Measurements from ENCODE around the gene CFAP73. TPM values are rescaled to one million over a fixed set of nuclear protein-coding genes. Genes with fewer than 3 reads are reported as not detected.

CFAP73 gene
- total and polyA plus RNA-seq, 10 of the 15 experiments (the other 5 are each of a cell fraction or from before 2014, with no cell fraction given) = 0.18 TPM; not detected in 9

GRCh38 chr12:113157218-113157859 is 7.8 kb downstream of the CFAP73 start (continued):
- TF ChIP-seq, protein P1, sequence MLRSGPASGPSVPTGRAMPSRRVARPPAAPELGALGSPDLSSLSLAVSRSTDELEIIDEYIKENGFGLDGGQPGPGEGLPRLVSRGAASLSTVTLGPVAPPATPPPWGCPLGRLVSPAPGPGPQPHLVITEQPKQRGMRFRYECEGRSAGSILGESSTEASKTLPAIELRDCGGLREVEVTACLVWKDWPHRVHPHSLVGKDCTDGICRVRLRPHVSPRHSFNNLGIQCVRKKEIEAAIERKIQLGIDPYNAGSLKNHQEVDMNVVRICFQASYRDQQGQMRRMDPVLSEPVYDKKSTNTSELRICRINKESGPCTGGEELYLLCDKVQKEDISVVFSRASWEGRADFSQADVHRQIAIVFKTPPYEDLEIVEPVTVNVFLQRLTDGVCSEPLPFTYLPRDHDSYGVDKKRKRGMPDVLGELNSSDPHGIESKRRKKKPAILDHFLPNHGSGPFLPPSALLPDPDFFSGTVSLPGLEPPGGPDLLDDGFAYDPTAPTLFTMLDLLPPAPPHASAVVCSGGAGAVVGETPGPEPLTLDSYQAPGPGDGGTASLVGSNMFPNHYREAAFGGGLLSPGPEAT (IDR thresholded peaks at IDR 0.05; ENCODE audit: low read depth) = 0 out of 2 replicates have a peak, but pooled peaks have one; percentile 35

- no TSS peak for BruUV-seq (replicated peaks)
- SMC1A ChIA-PET (ENCODE audit: uncharacterized antibody, unreplicated experiment) = no interaction called here
- DNase-seq (ENCODE audit: low read depth, low spot score) = no peak
- intact Hi-C loops (cut with micrococcal nuclease; ENCODE audit: unreplicated experiment) = no loop called here
- H3K4me3 ChIP-seq = no peak overlapping the region
- no peak for FAIRE-seq
- no peaks in the 10 kb centered on the region for H3K9me3 ChIP-seq (replicated peaks; ENCODE audit: control insufficient read depth, insufficient read depth, low read length)
- H3K27me3 ChIP-seq (replicated peaks in 1 of 2; ENCODE audit: control insufficient read depth in 2 of 2, insufficient read depth in 2 of 2, low read length in 1 of 2) = 0 out of 4 replicates have a peak, but pooled peaks cover 0 to 4% of the 10 kb centered on the region in 2 experiments
- H3K4me2 ChIP-seq (ENCODE audit: control insufficient read depth, insufficient read depth) = no peak overlapping the region
- H3K9ac ChIP-seq (ENCODE audit: control insufficient read depth, insufficient read depth, low read length) = no peak overlapping the region
- H3K4me1 ChIP-seq (ENCODE audit: control insufficient read depth, insufficient read depth, low read length) = peaks cover 10% of the 10 kb centered on the region; the same call in 1 of the 2 replicates
- in situ Hi-C loops (cut with MboI) = no loop called here
- RAD21 ChIA-PET (ENCODE audit: unreplicated experiment) = no interaction called here
- H2AFZ ChIP-seq (ENCODE audit: control insufficient read depth, low read depth, low read length) = no peak overlapping the region
- 93% methylated on average over 24 of the region's 26 CpGs for WGBS (ENCODE audit: insufficient coverage, insufficient replicate concordance, low lambda C conversion rate, missing lambda C conversion rate)
- H3K79me2 ChIP-seq (ENCODE audit: control insufficient read depth, insufficient read depth, low read length) = no peaks in the 10 kb centered on the region
- no peaks in the 10 kb centered on the region; the same call in 1 of the 2 replicates for H4K20me1 ChIP-seq (ENCODE audit: control insufficient read depth, insufficient read depth)
- POLR2A ChIA-PET = interaction anchor here (0.5 kb wide), 1 partner anchor 249 kb away, joined by 4 read pairs; no protein-coding TSS in a partner anchor
- H3K36me3 ChIP-seq (ENCODE audit: control insufficient read depth in 2 of 2, insufficient read depth in 2 of 2, low read length in 1 of 2) = peaks cover 15 to 34% of the 10 kb centered on the region in 2 experiments; a peak in 3 of 4 replicates
- CTCF ChIA-PET = interaction anchor here (0.6 to 2.8 kb wide), 3 partner anchors 13 to 166 kb away, joined by 3 to 11 read pairs (median 3); no protein-coding TSS in a partner anchor
- no peak overlapping the region for H3K27ac ChIP-seq (ENCODE audit: control insufficient read depth, insufficient read depth)
- ATAC-seq = no peak
- no peak for TF ChIP-seq SIN3A (IDR thresholded peaks at IDR 0.05; ENCODE audit: low read depth, low read length)
- no peak; the same call in 1 of the 2 replicates for TF ChIP-seq POLR2A (IDR thresholded peaks at IDR 0.05; ENCODE audit: low read depth, low read length)
- TF ChIP-seq ZBTB11 (CRISPR knock-in tag; IDR thresholded peaks at IDR 0.05) = no peak
- TF ChIP-seq, protein P2, sequence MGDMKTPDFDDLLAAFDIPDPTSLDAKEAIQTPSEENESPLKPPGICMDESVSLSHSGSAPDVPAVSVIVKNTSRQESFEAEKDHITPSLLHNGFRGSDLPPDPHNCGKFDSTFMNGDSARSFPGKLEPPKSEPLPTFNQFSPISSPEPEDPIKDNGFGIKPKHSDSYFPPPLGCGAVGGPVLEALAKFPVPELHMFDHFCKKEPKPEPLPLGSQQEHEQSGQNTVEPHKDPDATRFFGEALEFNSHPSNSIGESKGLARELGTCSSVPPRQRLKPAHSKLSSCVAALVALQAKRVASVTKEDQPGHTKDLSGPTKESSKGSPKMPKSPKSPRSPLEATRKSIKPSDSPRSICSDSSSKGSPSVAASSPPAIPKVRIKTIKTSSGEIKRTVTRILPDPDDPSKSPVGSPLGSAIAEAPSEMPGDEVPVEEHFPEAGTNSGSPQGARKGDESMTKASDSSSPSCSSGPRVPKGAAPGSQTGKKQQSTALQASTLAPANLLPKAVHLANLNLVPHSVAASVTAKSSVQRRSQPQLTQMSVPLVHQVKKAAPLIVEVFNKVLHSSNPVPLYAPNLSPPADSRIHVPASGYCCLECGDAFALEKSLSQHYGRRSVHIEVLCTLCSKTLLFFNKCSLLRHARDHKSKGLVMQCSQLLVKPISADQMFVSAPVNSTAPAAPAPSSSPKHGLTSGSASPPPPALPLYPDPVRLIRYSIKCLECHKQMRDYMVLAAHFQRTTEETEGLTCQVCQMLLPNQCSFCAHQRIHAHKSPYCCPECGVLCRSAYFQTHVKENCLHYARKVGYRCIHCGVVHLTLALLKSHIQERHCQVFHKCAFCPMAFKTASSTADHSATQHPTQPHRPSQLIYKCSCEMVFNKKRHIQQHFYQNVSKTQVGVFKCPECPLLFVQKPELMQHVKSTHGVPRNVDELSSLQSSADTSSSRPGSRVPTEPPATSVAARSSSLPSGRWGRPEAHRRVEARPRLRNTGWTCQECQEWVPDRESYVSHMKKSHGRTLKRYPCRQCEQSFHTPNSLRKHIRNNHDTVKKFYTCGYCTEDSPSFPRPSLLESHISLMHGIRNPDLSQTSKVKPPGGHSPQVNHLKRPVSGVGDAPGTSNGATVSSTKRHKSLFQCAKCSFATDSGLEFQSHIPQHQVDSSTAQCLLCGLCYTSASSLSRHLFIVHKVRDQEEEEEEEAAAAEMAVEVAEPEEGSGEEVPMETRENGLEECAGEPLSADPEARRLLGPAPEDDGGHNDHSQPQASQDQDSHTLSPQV (IDR thresholded peaks at IDR 0.05) = no peak
- no peak for TF ChIP-seq ESRRA (IDR thresholded peaks at IDR 0.05; ENCODE audit: low read length)
- no peak for TF ChIP-seq YY1 (IDR thresholded peaks at IDR 0.05; ENCODE audit: low read depth, low read length)
Measured at GRCh38 chr12:113158439-113159203, 9.1 kb downstream of the CFAP73 start.
